ENCODE results near the gene ACACB.

ACACB gene

GRCh38 chr12:109178532-109178931 lies 62.1 kb downstream of the ACACB start:
- DNase-seq, result no peak

DNA sequence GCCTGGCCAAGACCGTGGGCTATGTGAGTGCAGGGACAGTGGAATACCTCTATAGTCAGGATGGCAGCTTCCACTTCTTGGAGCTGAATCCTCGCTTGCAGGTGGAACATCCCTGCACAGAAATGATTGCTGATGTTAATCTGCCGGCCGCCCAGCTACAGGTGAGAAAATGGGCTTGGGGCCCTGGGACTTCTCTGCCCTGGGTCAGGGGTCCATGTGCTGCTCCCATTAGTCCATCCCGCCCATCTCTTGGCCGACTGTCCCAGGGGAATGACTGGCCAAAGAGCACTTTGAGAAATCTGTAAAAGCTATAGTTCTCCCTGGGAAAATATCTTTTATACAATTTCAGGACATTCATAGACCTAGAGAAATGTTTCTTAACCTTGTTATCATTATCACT lies 63.5 kb downstream of the ACACB start:
- no peak for DNase-seq

- no peak for DNase-seq
Observed at GRCh38 chr12:109182041-109182839, 65.9 kb downstream of the ACACB start.

DNA sequence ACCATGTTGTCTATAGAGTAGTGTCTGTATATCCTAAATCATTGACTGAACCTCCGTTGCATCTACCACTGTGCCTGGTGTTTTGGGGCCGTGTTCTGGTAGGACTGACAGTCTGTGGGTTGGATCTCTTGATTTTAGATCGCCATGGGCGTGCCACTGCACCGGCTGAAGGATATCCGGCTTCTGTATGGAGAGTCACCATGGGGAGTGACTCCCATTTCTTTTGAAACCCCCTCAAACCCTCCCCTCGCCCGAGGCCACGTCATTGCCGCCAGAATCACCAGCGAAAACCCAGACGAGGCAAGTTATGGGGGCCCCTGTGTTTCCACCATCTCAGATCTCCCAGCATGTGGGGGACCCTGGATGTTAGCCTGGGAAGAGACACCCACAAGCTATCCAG lies 69.1 kb downstream of the ACACB start:
- no peak for DNase-seq

DNA sequence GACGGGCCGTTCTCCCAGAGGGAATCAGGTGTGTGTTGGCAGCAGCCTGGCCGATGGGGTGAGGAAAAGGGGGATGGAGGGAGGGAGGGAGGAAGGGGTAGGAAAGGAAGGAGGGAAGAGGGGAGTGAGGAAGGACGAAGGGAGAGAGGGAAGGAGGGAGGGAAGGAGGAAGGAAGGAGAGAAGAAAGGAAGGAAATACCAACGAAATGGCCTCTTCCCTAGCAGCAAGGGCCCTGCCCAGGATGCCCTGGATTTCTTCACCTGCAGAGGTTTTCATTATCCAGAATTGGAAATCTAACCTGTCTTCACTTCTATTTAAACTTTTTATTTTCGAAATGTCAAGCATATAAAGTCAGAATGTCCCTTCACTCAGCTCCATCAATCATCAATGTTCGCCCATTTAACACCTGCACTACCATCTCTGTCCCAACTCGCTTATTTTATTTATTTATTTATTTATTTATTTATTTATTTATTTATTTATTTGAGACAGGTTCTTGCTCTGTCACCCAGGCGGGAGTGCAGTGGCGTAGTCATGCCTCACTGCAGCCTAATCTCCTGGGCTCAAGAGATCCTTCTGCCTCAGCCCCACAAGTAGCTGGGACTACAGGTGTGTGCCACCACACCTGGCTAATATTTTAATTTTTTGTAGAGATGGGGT lies 70.7 kb downstream of the ACACB start:
- no peak for DNase-seq

GRCh38 chr12:109188108-109188712 lies 71.8 kb downstream of the ACACB start:
- no peak for DNase-seq

GRCh38 chr12:109189291-109189690 lies 72.9 kb downstream of the ACACB start:
- DNase-seq, result no peak

- no peak for DNase-seq
Observed at GRCh38 chr12:109191621-109192250, 75.3 kb downstream of the ACACB start.

- DNase-seq, result no peak
Observed at GRCh38 chr12:109192358-109192757, 76.0 kb downstream of the ACACB start.

DNA sequence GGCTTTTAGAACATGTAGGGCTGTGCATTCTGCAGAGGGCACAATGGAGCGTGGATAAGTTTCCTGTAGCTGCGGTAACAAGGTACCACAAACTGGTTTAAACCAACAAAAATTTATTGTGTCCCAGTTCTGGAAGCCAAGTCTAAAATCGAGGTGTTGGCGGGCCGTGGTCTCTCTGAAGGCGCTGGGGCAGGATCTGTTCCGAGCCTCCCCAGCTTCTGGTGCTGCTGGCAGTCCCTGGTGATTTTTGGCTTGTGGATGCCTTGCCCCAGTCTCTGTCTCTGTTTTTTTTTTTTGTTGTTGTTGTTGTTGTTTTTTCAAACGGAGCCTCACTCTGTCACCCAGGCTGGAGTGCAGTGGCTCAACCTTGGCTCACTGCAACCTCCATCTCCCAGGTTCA lies 77.5 kb downstream of the ACACB start:
- DNase-seq, result no peak

DNA sequence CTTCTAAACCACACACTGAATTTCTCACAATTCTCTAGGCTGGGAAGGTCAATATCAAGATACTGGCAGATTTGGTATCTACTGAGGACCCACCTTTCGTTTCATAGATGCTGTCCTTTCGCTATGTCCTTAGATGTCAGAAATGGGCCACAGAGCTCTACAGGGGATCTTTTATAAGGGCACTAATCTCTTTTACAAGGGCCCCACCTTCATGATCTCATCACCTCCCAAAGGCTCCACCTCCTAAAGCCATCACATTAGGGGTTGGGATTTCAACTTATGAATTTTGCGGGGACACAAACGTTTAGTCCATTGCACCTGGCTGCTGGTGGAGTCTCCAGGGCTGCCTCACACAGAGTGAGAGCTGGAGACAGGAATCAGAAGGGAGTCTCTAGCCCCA lies 79.9 kb downstream of the ACACB start:
- DNase-seq, result no peak

GRCh38 chr12:109197327-109197726 lies 80.9 kb downstream of the ACACB start:
- DNase-seq, result no peak

DNA sequence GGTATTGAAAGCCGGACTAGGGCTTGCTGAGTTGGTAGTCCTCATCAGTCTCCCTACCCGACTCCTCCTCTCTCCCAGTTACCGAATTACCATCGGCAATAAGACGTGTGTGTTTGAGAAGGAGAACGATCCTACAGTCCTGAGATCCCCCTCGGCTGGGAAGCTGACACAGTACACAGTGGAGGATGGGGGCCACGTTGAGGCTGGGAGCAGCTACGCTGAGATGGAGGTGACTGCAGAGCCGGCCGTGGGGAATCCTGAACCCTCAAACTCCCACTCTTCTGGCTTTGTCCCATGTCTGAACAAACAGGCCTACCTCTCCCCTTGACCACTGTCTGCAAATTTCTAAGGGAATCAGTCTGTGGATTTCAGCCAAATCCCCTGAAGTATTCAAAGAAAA lies 82.9 kb downstream of the ACACB start:
- DNase-seq, result no peak

DNA sequence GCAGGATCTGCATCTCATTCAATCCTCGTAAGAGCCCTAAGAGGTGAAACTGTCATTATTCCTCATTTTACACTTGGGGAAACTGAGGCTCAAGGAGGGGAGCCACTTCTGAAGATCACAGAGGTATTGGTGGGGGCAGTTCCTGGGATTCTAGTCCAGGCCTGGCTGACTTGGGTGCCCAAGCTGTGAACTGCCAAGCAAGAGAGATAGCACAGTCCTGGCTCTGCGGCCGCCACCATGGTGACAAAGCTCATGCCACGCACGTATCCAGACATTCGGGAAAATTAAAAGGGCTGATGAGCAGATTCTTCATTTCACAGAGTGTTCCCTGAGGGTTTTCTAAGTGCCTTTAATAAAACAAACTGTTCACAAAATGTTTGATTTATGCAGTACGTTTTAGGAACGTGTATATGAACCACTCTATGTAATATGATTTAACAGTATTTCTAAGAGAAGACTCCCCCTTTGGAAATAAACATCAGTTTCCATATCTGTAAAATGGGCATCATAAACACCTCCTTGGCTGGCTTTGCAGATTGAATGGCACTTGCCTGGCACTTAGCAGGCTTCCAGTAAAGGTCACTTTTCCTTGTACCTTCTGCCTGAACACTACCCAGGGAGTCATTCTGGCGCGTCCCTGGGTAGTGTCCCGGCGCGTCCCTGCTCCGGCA lies 84.6 kb downstream of the ACACB start:
- DNase-seq, result no peak

- no peak for DNase-seq
Observed at GRCh38 chr12:109201496-109201885, 85.1 kb downstream of the ACACB start.

GRCh38 chr12:109202770-109203169 lies 86.4 kb downstream of the ACACB start:
- DNase-seq, result no peak

DNA sequence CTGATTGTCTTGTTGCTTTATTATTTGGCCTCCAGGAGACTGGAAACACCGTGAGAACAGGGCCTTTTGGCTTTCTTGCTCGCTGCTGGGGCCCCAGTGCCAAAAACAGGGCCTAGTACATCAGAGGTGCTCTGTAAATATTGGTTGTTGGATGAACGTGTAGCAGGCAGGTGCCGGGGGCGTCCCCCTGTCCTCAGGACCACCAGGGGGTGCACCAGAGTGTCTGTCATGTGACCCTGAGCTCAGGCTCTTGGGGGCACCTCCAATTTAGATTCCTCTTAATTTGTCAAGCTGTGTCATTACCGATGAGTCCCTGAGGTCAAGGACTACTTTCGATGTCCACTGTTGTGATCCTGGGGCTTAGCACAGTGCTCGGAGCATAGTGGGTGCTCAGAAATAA lies 87.1 kb downstream of the ACACB start:
- DNase-seq, result no peak

GRCh38 chr12:109209082-109209481 lies 92.7 kb downstream of the ACACB start:
- no peak for DNase-seq

DNA sequence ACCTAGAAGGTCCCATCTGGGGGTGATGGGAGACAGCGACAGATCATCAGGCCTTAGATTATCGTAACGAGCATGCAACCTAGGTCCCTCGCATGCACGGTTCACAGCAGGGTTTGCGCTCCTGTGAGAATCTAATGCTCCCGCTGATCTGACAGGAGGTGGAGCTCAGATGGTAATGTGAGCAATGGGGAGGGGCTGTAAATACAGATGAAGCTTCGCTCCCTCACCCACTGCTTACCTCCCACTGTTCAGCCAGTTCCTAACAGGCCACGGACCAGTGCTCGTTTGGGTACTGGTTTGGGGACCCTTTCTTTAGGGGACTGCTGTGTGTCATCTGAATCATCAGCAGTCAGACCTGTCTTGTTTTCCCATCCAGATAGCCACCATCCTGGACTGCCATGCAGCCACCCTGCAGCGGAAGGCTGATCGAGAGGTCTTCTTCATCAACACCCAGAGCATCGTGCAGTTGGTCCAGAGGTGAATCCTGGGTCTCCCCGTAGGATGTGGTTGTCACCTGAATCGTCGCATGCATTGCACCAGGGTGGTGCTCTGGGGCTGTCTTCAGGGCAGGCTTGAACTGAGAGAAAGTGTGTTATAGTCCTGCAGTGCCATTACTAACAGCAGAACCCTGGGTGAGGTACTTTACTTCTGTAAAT lies 96.2 kb downstream of the ACACB start:
- DNase-seq, result no peak

GRCh38 chr12:109214131-109214530 lies 97.7 kb downstream of the ACACB start:
- no peak for DNase-seq

GRCh38 chr12:109218996-109219395 lies 102.6 kb downstream of the ACACB start:
- DNase-seq, result no peak

- no peak for DNase-seq
Observed at GRCh38 chr12:109219938-109220337, 103.6 kb downstream of the ACACB start.

Data from cerebellar nuclear complex (tissue), 1 donor.